ENCODE measurements around the gene ROR1. TPM values are rescaled to one million over a fixed set of nuclear protein-coding genes. Genes with fewer than 3 reads are reported as not detected.
"Not testable (repeated sequence)": the region's sequence is repeated elsewhere in the genome, so short reads cannot be mapped to it uniquely, and the experiment has no call there.

The ROR1 gene
- total and polyA plus RNA-seq, 5 donors, result 3.4 to 32.5 (median 11.9) TPM

DNA sequence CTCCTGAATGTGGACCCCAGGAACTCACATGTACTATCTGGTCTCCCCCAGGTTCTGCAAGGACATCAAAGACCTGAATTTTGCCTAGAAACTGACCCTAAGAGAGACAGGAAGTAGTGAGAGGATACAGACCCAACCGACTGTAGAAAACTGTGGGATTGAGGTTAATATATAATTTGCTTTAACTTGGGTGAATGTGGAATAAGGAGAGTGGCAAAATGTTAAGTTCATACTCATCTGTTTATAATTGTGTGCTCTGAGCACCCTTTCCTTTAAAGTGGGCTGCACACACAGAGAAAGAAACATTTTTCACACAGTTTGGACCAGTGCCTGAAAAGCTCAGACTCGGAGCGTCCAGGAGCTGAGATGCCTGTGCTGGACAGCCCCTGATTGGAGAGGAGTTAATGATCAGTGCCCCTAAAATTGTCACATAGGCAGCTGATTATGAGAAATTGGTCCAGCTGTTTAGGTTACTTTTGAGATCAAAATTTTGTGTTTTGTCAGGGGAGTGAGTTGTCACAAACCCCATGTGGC, 37.2 kb downstream of the ROR1 start:
- WGBS, result 34% methylated on average over 3 of the region's 3 CpGs
- DNase-seq (no peak), ATAC-seq (no peak)
- Histone ChIP-seq H3K9me3 (ENCODE audit: control insufficient read depth, low read length) (no peaks in the 10 kb centered on the region), H3K4me3 (ENCODE audit: low read length) (no peak overlapping the region), H3K4me1 (ENCODE audit: control insufficient read depth, insufficient read depth, low read length) (no peaks in the 10 kb centered on the region), H3K27me3 (ENCODE audit: control insufficient read depth, insufficient read depth) (no peaks in the 10 kb centered on the region), H3K27ac (ENCODE audit: low read length) (no peak overlapping the region)
- intact Hi-C loops (cut with DNase I), result no loop called here

DNA sequence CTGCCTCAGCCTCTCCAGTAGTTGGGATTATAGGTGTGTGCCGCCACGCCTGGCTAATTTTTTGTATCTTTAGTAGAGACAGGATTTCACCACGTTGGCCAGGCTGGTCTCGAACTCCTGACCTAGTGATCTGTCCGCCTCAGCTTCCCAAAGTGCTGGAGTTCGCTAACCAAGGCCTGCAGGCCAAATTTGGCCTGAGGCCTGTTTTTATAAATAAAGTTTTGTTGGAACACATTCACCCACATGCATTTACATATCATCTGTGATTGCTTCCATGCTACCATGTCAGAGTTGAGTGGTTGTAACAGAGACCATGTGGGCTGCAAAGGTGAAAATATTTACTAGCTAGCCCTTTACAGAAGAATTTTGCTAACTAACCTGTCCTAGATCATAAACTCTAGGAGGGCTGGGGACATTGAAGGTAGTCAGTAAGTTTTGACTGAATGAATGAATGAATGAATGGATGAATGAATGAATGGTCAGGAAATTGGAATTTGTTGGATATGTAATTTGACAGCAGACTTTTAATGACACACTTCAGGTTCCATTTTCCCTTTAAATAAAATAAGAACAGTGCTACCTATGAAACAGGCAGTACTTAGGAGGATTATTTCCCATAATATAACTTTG, 38.4 kb downstream of the ROR1 start:
- no peaks in the 10 kb centered on the region for H3K27me3 ChIP-seq (ENCODE audit: control insufficient read depth, insufficient read depth)
- ATAC-seq (no peak), DNase-seq (no peak)
- H3K4me3 ChIP-seq (ENCODE audit: low read length), result no peak overlapping the region
- H3K4me1 ChIP-seq (ENCODE audit: control insufficient read depth, insufficient read depth, low read length), result no peaks in the 10 kb centered on the region
- WGBS, result 96% methylated on average over 6 of the region's 6 CpGs
- intact Hi-C loops (cut with DNase I), result no loop called here
- no peak overlapping the region for H3K27ac ChIP-seq (ENCODE audit: low read length)
- no peaks in the 10 kb centered on the region for H3K9me3 ChIP-seq (ENCODE audit: control insufficient read depth, low read length)

DNA sequence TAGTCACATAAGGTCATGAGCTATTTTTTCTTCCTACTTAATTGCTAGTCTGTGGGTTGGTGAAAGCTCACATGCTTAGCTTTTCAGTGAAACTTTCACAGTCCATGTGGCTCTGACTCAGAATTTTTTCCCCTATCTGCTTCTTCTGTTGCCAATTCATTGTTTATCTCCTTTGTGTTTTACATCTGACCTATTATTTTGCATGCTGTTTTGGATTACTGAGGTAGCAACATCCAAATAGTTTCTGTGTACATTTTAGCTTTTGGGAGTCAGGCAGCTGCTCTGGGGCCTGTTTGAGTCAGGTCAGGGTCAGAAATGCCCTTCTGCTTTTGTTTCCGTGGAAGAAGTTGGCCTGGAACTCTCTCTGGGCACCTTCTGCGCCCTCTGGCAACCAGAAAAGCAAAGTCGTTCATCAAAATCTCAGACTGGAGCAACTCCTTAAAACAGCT, 40.0 kb downstream of the ROR1 start:
- no peaks in the 10 kb centered on the region for H3K4me1 ChIP-seq (ENCODE audit: control insufficient read depth, insufficient read depth, low read length)
- peak in 1 of 3 donors; percentile 11 for DNase-seq
- no peaks in the 10 kb centered on the region for H3K27me3 ChIP-seq (ENCODE audit: control insufficient read depth, insufficient read depth)
- ATAC-seq, result peak in 1 of 2 donors; percentile 45
- 33% methylated on average over 3 of the region's 3 CpGs for WGBS
- no peak overlapping the region for H3K4me3 ChIP-seq (ENCODE audit: low read length)
- no peaks in the 10 kb centered on the region for H3K9me3 ChIP-seq (ENCODE audit: control insufficient read depth, low read length)
- intact Hi-C loops (cut with DNase I), result no loop called here
- H3K27ac ChIP-seq (ENCODE audit: low read length), result no peak overlapping the region

DNA sequence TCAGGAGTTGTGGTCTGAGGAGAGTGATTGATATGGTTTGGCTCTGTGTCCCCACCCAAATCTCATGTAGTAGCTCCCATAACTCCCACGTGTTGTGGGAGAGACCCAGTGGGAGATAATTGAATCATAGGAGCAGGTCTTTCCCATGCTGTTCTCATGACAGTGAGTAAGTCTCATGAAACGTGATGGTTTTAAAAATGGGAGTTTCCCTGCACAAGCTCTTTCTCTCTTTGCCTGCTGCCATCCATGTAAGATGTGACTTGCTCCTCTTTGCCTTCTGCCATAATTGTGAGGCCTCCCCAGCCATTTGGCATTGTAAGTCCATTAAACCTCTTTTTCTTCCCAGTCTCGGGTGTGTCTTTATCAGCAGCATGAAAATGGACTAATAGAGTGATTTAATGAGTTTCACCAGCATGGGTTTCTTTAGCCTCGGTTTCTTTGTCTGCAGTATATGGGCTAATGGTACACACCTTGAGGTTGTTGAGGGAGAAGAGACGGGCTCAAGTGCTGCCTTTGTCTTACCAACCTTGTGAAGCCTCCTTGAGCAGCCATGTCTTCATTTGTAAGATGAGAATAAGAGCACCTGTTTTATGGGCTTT, 42.5 kb downstream of the ROR1 start:
- H3K27ac ChIP-seq (ENCODE audit: low read length); intact Hi-C loops (cut with DNase I): not testable (repeated sequence)

DNA sequence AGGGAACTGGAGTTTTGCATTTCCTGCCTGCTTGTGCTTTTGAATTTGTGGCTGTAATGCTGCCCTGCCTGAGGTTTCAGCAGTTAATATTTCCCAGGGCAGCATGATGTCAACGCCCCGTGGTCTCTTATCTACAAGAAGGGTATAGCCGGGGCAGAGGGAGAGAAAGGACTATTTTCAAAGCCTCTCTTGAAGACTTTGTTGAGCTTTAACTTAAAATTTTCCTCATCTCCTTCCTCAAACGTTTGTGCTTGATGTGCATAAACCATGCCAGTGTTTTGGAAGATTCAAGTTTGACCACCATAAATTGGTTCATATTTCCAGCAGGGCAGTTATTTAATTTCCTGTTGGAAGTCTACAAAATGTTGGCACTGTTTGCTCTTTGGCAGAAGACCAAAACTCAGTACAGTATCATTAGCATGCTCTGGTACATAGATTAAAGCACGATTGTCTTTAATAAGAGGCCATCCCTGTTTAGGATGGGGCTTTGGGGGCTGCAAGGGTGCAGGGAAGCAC, 43.4 kb downstream of the ROR1 start:
- intact Hi-C loops (cut with DNase I), result no loop called here
- 4% methylated on average over 5 of the region's 5 CpGs for WGBS
- Histone ChIP-seq H3K9me3 (ENCODE audit: control insufficient read depth, low read length) (no peaks in the 10 kb centered on the region), H3K27me3 (ENCODE audit: control insufficient read depth, insufficient read depth) (no peaks in the 10 kb centered on the region), H3K4me1 (ENCODE audit: control insufficient read depth, insufficient read depth, low read length) (peaks cover 3% of the 10 kb centered on the region), H3K4me3 (ENCODE audit: low read length) (no peak overlapping the region), H3K27ac (ENCODE audit: low read length) (no peak overlapping the region)
- DNase-seq, result no peak
- ATAC-seq, result no peak

More for the DNA sequence above, 42.5 kb downstream of the ROR1 start:
- 90% methylated on average over 5 of the region's 5 CpGs for WGBS
- H3K4me3 ChIP-seq (ENCODE audit: low read length); DNase-seq; ATAC-seq; H3K9me3 ChIP-seq (ENCODE audit: control insufficient read depth, low read length); H3K4me1 ChIP-seq (ENCODE audit: control insufficient read depth, insufficient read depth, low read length); H3K27me3 ChIP-seq (ENCODE audit: control insufficient read depth, insufficient read depth): not testable (repeated sequence)

DNA sequence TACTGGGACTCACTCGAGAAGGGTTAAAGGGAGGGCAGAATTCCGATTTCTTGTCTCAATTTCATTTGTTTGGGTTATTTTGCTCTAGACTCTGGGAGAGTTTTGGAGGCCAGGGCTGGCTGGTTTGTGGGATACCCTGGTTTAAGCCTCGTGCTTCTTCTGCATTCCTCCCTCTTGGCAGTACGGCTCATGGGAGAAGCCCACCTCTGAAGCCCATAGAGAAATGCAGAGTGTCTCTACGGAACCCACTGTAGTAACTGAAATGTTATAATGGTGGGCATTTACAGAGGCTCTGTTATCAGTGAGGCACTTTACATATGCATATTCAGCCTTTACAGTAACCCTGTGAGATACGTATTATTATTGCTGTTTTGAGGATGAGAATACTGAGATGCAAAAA, 43.9 kb downstream of the ROR1 start:
- H3K9me3 ChIP-seq (ENCODE audit: control insufficient read depth, low read length), result no peaks in the 10 kb centered on the region
- no peaks in the 10 kb centered on the region for H3K27me3 ChIP-seq (ENCODE audit: control insufficient read depth, insufficient read depth)
- ATAC-seq, result no peak
- intact Hi-C loops (cut with DNase I), result no loop called here
- peaks cover 3% of the 10 kb centered on the region for H3K4me1 ChIP-seq (ENCODE audit: control insufficient read depth, insufficient read depth, low read length)
- H3K27ac ChIP-seq (ENCODE audit: low read length), result no peak overlapping the region
- 70% methylated on average over 6 of the region's 6 CpGs for WGBS
- DNase-seq, result no peak
- H3K4me3 ChIP-seq (ENCODE audit: low read length), result no peak overlapping the region

DNA sequence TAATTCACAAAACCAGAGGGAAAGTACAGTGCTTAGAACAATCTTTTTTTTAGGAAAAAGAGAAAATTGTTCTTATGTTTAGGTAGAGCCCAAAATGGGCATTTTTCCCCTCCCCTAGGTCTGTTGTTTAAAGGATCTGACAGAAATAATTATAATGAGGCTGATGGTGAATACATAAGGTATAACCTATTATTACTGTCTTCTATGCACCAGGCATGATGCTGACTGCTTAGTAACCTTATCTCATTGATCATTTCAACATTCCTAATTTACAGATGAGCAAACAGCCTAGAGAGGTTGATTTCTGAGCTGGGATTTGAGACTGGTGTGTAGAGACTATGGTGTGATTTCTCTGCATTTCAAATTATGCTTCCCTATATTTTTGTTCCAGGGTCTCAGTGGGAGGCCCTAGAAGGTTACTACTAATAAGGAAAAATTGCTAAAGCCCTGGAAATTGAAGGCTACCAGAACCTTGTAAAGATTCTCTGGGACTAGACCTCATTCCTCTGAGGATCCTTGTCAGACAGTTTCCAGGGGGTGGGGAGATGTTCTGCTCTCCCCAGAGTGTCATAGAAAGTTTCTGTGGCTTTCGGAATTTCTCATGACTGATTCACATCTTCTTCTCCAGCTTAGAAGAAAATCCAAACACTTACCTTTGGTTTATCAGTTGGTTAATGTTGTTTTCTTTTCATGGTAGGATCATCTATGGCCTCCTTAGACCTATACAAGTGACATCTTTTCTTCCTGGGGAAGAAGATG, 44.9 kb downstream of the ROR1 start:
- H3K4me1 ChIP-seq (ENCODE audit: control insufficient read depth, insufficient read depth, low read length), result peaks cover 3% of the 10 kb centered on the region
- DNase-seq (no peak), ATAC-seq (no peak)
- WGBS, result 91% methylated on average over 1 of the region's 1 CpG
- intact Hi-C loops (cut with DNase I), result no loop called here
- H3K4me3 ChIP-seq (ENCODE audit: low read length), result no peak overlapping the region
- no peaks in the 10 kb centered on the region for H3K27me3 ChIP-seq (ENCODE audit: control insufficient read depth, insufficient read depth)
- H3K9me3 ChIP-seq (ENCODE audit: control insufficient read depth, low read length), result no peaks in the 10 kb centered on the region
- H3K27ac ChIP-seq (ENCODE audit: low read length), result no peak overlapping the region

DNA sequence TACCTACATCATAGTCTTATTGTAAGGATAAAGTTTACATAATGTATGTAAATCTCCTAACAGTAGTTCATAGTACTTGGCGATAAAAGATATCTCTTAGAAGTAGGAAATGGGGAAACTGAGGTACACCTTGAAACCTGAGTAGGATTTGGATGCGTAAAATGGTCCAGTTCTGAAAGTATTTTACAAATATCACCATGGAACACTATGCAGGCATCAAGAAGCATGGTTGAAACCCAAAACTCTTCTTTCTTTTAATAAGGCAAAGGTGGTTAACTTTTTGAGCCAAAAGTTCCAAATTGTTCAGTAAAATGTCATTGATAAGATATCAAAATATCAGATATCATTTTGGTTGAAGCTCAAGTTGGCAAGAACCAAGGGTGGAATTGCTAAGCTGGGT, 46.0 kb downstream of the ROR1 start:
- Histone ChIP-seq H3K27me3 (ENCODE audit: control insufficient read depth, insufficient read depth) (no peaks in the 10 kb centered on the region), H3K4me1 (ENCODE audit: control insufficient read depth, insufficient read depth, low read length) (peaks cover 3% of the 10 kb centered on the region), H3K4me3 (ENCODE audit: low read length) (no peak overlapping the region), H3K9me3 (ENCODE audit: control insufficient read depth, low read length) (no peaks in the 10 kb centered on the region), H3K27ac (ENCODE audit: low read length) (no peak overlapping the region)
- ATAC-seq (no peak), DNase-seq (no peak)
- intact Hi-C loops (cut with DNase I), result no loop called here
- 93% methylated on average over 2 of the region's 2 CpGs for WGBS

DNA sequence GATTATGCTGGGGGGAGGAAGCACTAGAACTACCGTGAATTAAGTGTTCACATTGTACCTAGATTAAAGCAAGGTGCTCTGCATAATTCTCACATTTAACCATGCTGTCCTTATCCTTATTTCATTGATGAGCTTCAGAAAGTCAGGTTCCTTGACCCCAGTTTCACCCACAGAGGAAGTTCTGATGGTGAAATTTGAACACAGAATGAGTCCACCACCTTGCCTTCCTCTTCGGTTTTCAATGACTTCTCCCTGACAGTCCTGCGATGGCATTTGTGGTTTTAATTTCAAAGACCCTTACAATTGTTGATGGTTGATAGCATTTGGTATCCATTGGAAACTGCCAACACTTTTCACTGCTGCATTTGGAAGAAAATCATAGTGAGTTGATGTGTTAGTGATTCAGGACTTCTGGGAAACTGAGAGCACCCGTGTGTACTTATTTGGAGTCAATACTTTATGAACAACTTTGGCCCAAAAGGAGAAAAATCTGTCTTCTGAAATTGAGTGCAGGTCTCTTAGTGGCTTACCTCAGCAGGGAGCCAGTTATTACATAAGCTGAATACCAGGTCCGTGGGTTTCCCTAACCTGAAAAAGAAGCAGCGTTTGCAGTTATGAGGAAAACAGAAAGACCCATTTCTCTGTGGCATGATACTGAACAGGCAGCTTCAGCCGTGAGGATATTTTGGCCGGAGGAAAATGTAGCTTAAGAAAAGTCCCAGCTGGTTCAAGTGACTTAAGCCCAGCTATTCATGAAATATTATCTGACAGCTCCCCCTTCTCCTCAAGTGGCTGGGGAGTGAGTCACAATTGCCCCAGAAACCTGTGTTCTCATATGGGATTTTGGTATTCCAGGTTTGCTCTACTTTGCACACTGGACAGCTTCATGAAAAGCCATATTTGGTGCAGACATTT, 47.5 kb downstream of the ROR1 start:
- H3K27ac ChIP-seq (ENCODE audit: low read length), result no peak overlapping the region

DNA sequence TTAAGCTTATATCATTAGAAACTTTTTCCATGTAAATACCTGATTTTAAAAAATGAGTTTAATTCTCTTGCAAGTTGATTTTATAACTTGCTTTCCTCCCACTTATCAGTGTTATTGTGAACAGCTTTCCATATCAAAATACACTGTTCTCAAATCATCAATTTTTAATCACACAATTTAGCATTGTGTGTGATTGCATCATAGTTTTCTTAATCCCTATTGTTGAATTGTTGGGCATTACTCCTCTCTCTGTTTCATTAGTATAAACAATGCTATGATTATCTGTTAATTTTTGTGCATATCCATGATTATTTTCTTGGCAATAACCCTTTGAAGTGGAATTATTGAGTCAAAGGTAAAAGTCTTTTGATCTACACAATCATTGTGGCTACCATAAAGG, 48.7 kb downstream of the ROR1 start:
- intact Hi-C loops (cut with DNase I), result no loop called here

More for the DNA sequence above, 47.5 kb downstream of the ROR1 start:
- Histone ChIP-seq H3K4me1 (ENCODE audit: control insufficient read depth, insufficient read depth, low read length) (peaks cover 3% of the 10 kb centered on the region), H3K4me3 (ENCODE audit: low read length) (no peak overlapping the region), H3K27me3 (ENCODE audit: control insufficient read depth, insufficient read depth) (no peaks in the 10 kb centered on the region), H3K9me3 (ENCODE audit: control insufficient read depth, low read length) (no peaks in the 10 kb centered on the region)
- intact Hi-C loops (cut with DNase I), result no loop called here
- ATAC-seq, result peak; percentile 40
- DNase-seq, result no peak
- WGBS, result 53% methylated on average over 8 of the region's 8 CpGs

More for the DNA sequence above, 48.7 kb downstream of the ROR1 start:
- ATAC-seq (no peak), DNase-seq (no peak)
- no peaks in the 10 kb centered on the region for H3K9me3 ChIP-seq (ENCODE audit: control insufficient read depth, low read length)
- H3K4me1 ChIP-seq (ENCODE audit: control insufficient read depth, insufficient read depth, low read length), result peaks cover 3% of the 10 kb centered on the region
- no peak overlapping the region for H3K4me3 ChIP-seq (ENCODE audit: low read length)
- H3K27me3 ChIP-seq (ENCODE audit: control insufficient read depth, insufficient read depth), result no peaks in the 10 kb centered on the region
- no peak overlapping the region for H3K27ac ChIP-seq (ENCODE audit: low read length)
